Stomach (tissue), 4 donors: ENCODE results near the gene RPE.

Source experiments
- CTCF ChIP-seq, 7 experiments: fragments of 450-650 bp in 4 of 7; fragments of 200-600 bp in 3 of 7; sonication (generic) in 3 of 7; IDR thresholded peaks; one replicate each; pipeline ENCODE4 v1.5.1; 2016 to 2019; ENCODE audit warnings: antibody characterized with exemption in 7 of 7, control low read depth in 2 of 7, mild to moderate bottlenecking in 1 of 7
- POLR2A ChIP-seq, 4 donors: fragments of 450-650 bp; IDR thresholded peaks; one replicate each; pipeline ENCODE4 v1.6.1; 2016; ENCODE audit warnings: antibody characterized with exemption in 4 of 4, control low read depth in 2 of 4, mild to moderate bottlenecking in 1 of 4, moderate library complexity in 1 of 4
- POLR2AphosphoS5 ChIP-seq, 3 donors: sonication (generic); formaldehyde crosslinking; IDR thresholded peaks; one replicate each; pipeline ENCODE4 v1.6.1; 2016; ENCODE audit warnings: antibody characterized with exemption in 3 of 3

DNA sequence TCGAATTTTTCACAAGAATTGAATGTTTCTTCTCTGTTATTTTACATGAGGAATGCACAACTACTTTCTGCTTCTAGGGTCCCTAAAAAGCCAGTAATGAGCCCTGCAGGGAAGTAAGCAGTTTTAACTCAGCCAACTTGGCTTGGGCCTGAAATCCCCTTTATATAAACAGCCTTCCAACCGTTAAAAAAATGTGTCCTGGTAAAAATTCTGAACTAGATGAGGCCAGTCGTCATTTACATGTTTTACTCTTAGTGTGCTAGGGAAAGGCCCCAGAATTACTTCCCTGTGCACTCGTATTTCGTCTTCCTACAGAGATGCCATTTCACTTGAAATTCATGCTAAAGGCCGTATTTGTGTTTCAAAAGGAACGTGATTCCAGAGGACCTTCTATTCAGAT, 42.4 kb upstream of the RPE start:
- TF ChIP-seq POLR2A (IDR thresholded peaks at IDR 0.05), result no peak
- TF ChIP-seq POLR2AphosphoS5 (IDR thresholded peaks at IDR 0.05), result no peak
- no peak for TF ChIP-seq CTCF (IDR thresholded peaks at IDR 0.05)
